Ascending aorta (tissue), 2 donors: ENCODE results near the gene COG5. TPM values are rescaled to one million over a fixed set of nuclear protein-coding genes. Genes with fewer than 3 reads are reported as not detected.
A peak's percentile ranks its signal among the peaks of the same experiment; 100 is the strongest.

ENCODE experiments used
- DNase-seq, 2 donors: peaks; one replicate each; pipeline ENCODE4 v3.0.0-alpha.2; 2019; ENCODE audit warnings: low spot score in 2 of 2
- H3K27ac ChIP-seq, 2 donors: fragments of 200-600 bp; sonication (generic); one replicate each; pipeline ENCODE4 v1.5.1; 2016 to 2017; ENCODE audit warnings: mild to moderate bottlenecking in 1 of 2
- H3K27me3 ChIP-seq: fragments of 200-600 bp; sonication (generic); one replicate; pipeline ENCODE4 v1.5.1; 2017
- H3K36me3 ChIP-seq, 2 donors: fragments of 200-600 bp; sonication (generic); one replicate each; pipeline ENCODE4 v1.5.1; 2016
- H3K4me1 ChIP-seq, 2 donors: fragments of 200-600 bp; sonication (generic); one replicate each; pipeline ENCODE4 v1.5.1; 2016 to 2017; ENCODE audit warnings: mild to moderate bottlenecking in 1 of 2
- H3K4me3 ChIP-seq, 2 donors: fragments of 200-600 bp; sonication (generic); one replicate each; pipeline ENCODE4 v1.5.1; 2016 to 2017; ENCODE audit warnings: mild to moderate bottlenecking in 1 of 2
- H3K9me3 ChIP-seq, 2 donors: fragments of 200-600 bp; sonication (generic); one replicate each; pipeline ENCODE4 v1.5.1; 2016
- CTCF ChIP-seq, 3 experiments: fragments of 200-600 bp in 2 of 3; fragments of 450-650 bp in 1 of 3; sonication (generic) in 2 of 3; IDR thresholded peaks; one replicate each; pipeline ENCODE4 v1.5.1; 2016 to 2019; ENCODE audit warnings: antibody characterized with exemption in 3 of 3, mild to moderate bottlenecking in 1 of 3, moderate library complexity in 1 of 3
- intact Hi-C: fragments of 100-400 bp; cut with DNase I; formaldehyde crosslinking; loops from one replicate; pipeline ENCODE4 v1.15.1; 2023
- total RNA-seq: library from RNA; depleted of rRNA; stranded (reverse); fragments of >200 nt; gene quantifications from one replicate; pipeline ENCODE4 v1.1.0, GENCODE V29; 2016

COG5 gene
- total RNA-seq, 1 donor from 2014 or later: 16.8 TPM

GRCh38 chr7:107394276-107394675 is 169.4 kb downstream of the COG5 start:
- H3K9me3 ChIP-seq: no peaks in the 10 kb centered on the region
- no peak for TF ChIP-seq CTCF (IDR thresholded peaks at IDR 0.05)
- intact Hi-C loops: loop anchor here (10.0 kb wide), 1 partner anchor 171 kb away; the partner anchor contains the start of genes COG5 and DUS4L
- no peak overlapping the region for H3K4me3 ChIP-seq
- H3K4me1 ChIP-seq: peaks cover 0 to 16% of the 10 kb centered on the region in 2 donors
- H3K27ac ChIP-seq: peak overlapping the region; percentile 62 to 68
- no peak for DNase-seq
- no peaks in the 10 kb centered on the region for H3K36me3 ChIP-seq
- H3K27me3 ChIP-seq: no peaks in the 10 kb centered on the region

DNA sequence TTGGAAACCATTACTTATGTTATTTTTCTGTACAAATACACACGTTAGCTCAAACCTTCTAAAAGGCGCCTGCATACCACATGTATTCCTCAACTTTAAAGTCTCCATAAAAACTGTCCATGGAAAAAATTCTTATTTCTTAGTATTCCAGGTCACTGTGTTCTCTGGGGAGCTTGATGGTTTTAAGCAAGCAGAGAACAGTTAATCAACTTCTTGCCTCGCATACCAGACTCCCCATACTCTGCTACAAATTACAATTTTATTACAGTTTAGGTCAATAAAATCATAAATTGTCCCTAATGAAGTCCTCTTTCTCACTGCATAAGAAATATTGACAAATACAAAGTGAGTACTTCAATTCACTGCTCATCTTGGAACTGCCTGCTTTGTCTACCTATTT is 170.9 kb downstream of the COG5 start:
- Histone ChIP-seq H3K36me3 (no peaks in the 10 kb centered on the region), H3K27me3 (no peaks in the 10 kb centered on the region), H3K4me3 (no peak overlapping the region), H3K27ac (peak overlapping the region; percentile 59 to 68), H3K4me1 (peaks cover 0 to 19% of the 10 kb centered on the region in 2 donors), H3K9me3 (no peaks in the 10 kb centered on the region)
- TF ChIP-seq CTCF (IDR thresholded peaks at IDR 0.05): no peak
- no peak for DNase-seq
- intact Hi-C loops: loop anchor here (10.0 kb wide), 1 partner anchor 172 kb away; the partner anchor contains the start of genes COG5 and DUS4L

GRCh38 chr7:107390916-107391315 is 172.8 kb downstream of the COG5 start:
- no peak for TF ChIP-seq CTCF (IDR thresholded peaks at IDR 0.05)
- Histone ChIP-seq H3K27me3 (no peaks in the 10 kb centered on the region), H3K36me3 (no peaks in the 10 kb centered on the region), H3K4me3 (no peak overlapping the region), H3K27ac (no peak overlapping the region), H3K4me1 (peaks cover 11 to 32% of the 10 kb centered on the region in 2 donors), H3K9me3 (no peaks in the 10 kb centered on the region)
- no peak for DNase-seq
- intact Hi-C loops: loop anchor here (10.0 kb wide), 1 partner anchor 174 kb away; the partner anchor contains the start of genes COG5 and DUS4L

- no peak for TF ChIP-seq CTCF (IDR thresholded peaks at IDR 0.05)
- Histone ChIP-seq H3K27ac (peak overlapping the region; percentile 66 to 82), H3K4me3 (no peak overlapping the region), H3K4me1 (peaks cover 11 to 25% of the 10 kb centered on the region in 2 donors), H3K27me3 (no peaks in the 10 kb centered on the region), H3K36me3 (no peaks in the 10 kb centered on the region), H3K9me3 (no peaks in the 10 kb centered on the region)
- intact Hi-C loops: loop anchor here (5.0 kb wide), 4 partner anchors 204 to 1139 kb away; partner anchors contain the start of genes CCDC71L, HBP1 and PNPLA8
- no peak for DNase-seq
Observed at GRCh38 chr7:107388604-107389003, 175.1 kb downstream of the COG5 start.

DNA sequence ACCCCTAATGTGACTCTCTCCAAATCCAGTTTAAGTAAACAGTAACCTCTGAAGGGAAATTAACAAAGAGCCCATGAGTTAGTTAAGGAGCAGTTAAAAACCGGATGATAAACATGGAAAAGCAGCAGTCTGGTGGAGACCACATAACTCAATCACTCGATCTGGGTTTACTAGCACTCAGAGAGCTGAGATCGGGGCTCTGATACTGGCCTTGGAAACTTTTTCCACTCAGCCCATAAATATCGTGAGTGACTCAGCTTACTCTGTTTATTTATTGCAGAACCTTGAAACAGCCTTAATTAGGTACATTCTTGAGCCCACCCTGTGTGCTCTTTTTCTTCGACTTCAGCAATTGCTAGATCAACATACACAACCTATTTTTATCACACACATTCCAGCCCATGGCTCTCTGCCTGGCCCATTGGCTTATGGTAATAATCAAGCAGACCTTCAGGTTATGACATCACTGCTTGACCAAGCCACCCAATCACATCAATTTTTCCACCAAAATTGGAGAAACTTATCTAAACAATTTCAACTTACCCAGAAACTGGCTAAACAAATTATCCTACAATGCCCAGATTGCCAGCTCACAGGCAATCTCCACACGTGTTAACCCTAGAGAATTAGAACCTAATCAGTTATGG is 176.0 kb downstream of the COG5 start:
- H3K27ac ChIP-seq: peak overlapping the region; percentile 66 to 82
- intact Hi-C loops: loop anchor here (5.0 kb wide), 4 partner anchors 205 to 1140 kb away; partner anchors contain the start of genes CCDC71L, HBP1 and PNPLA8
- H3K36me3 ChIP-seq: no peaks in the 10 kb centered on the region
- DNase-seq: peak; percentile 50 to 92
- no peaks in the 10 kb centered on the region for H3K27me3 ChIP-seq
- no peaks in the 10 kb centered on the region for H3K9me3 ChIP-seq
- TF ChIP-seq CTCF (IDR thresholded peaks at IDR 0.05): no peak
- H3K4me1 ChIP-seq: peaks cover 11 to 19% of the 10 kb centered on the region in 2 donors
- H3K4me3 ChIP-seq: peak overlapping the region in 1 of 2 donors; percentile 42
